D721Med (cell line): Measurements from ENCODE around the gene OGDH.

ENCODE experiments used
- DNase-seq: peaks from one replicate; pipeline ENCODE4 v3.0.0; 2011; ENCODE audit warnings: low spot score; ENCODE audit not compliant: insufficient read length
- FAIRE-seq: peaks from 2 replicates; lab custom pipeline; 2011; peaks lifted over from hg19 to GRCh38; lab: Jason Lieb, UNC
- TF ChIP-seq, protein P1 (sequence below): IDR thresholded peaks from 2 replicates; pipeline ENCODE4 v1.5.1; 2012; ENCODE audit warnings: mild to moderate bottlenecking, control low read depth; ENCODE audit not compliant: insufficient read depth; ENCODE audit errors: missing control alignments

The OGDH gene

DNA sequence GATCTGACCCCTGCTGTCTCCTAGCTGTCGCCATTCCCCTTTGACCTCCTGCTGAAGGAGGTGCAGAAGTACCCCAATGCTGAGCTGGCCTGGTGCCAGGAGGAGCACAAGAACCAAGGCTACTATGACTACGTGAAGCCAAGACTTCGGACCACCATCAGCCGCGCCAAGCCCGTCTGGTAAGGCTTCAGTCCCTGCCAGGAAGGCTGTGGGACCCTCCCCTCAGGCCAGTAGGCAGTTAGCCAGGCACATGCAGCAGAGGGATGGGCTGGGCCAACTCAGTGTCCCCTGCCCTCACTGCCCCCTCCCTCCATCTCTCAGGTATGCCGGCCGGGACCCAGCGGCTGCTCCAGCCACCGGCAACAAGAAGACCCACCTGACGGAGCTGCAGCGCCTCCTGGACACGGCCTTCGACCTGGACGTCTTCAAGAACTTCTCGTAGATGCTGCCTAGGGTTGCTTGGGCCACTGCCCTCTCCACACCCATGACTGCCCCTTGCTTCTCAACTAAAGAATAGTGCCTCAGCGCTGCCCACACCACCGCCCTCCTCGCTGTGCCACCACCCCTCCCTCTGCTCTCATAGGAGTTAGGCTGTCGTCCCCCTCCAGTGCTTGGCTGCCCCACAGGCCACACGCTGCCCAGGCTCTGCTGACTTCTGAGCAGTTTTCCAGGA is 101.3 kb downstream of the OGDH start:
- TF ChIP-seq, protein P1, sequence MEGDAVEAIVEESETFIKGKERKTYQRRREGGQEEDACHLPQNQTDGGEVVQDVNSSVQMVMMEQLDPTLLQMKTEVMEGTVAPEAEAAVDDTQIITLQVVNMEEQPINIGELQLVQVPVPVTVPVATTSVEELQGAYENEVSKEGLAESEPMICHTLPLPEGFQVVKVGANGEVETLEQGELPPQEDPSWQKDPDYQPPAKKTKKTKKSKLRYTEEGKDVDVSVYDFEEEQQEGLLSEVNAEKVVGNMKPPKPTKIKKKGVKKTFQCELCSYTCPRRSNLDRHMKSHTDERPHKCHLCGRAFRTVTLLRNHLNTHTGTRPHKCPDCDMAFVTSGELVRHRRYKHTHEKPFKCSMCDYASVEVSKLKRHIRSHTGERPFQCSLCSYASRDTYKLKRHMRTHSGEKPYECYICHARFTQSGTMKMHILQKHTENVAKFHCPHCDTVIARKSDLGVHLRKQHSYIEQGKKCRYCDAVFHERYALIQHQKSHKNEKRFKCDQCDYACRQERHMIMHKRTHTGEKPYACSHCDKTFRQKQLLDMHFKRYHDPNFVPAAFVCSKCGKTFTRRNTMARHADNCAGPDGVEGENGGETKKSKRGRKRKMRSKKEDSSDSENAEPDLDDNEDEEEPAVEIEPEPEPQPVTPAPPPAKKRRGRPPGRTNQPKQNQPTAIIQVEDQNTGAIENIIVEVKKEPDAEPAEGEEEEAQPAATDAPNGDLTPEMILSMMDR, result no peak
- DNase-seq (no peak), FAIRE-seq (no peak)

DNA sequence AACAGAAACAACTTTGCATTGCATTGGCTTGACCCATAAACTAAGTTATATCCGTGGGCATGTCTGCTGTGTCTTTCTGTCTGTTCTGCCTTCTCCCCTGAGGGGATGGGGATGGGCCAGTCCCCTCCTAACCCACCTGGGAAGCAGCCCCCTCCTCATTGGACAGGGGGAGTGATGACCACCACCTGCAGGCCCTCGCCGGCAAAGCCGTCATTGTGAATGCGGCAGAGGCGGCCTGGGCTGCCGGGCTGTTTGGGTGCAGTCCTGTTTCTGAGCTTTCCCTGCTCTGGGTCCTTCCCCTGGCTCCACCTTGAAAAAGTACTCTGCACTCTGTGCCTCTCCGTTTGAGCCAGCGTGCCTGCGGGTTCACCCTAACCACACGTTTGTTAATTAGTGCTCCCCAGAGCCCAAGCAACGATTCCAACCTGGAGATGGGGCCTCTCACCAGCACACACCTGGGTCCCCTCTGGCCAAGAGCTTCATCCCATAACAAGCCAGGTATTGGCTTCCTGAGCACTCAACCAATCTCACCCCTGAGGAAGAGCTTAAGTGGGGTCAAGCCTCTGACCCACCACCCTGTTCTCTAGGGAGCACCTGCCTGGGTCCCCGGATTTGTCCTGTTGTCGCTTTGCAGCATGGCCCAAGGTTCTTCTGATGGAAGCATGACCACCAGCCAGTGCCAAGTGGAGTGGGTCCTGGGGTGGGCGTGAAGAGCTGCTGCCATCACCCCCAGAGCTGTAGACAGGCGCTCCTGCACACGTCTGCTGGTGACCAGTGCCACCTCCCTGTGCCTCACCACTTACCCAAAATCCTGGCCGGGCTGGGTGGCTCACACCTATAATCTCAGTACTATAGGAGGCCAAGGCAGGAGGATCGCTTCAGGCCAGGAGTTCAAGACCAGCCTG is 102.8 kb downstream of the OGDH start:
- TF ChIP-seq, protein P1, result no peak
- DNase-seq (no peak), FAIRE-seq (no peak)

DNA sequence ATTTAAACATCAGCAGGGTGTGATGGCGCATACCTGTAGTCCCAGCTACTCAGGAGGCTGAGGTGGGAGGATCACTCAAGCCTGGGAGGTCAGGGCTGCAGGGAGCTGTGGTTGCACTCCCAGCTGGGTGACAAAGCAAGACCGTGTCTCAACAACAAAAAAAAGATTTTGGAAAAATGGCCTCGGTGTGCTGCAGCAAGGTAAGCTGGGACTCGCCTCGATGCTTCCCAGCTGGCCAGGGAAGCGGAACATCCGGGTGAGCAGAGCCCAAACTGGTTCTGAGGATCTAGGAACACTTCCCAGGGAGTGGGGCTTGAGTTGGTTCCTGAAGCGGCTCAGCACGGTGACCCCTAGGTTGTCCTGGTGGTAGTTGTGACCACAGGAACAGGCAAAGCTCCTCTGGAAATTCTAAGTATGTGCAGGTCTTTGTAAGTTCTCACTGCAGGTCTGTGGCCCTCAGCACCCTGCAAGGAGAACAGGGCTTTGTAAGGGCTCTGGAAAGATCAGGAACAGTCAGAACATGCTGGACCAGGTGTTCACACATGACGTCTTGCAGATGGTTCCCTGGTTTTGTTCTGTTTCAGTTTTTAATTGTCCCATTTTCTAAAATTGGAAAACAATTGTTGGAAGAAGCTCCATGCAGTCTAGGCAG is 103.6 kb downstream of the OGDH start:
- DNase-seq (no peak), FAIRE-seq (no peak)
- TF ChIP-seq, protein P1, result no peak

DNA sequence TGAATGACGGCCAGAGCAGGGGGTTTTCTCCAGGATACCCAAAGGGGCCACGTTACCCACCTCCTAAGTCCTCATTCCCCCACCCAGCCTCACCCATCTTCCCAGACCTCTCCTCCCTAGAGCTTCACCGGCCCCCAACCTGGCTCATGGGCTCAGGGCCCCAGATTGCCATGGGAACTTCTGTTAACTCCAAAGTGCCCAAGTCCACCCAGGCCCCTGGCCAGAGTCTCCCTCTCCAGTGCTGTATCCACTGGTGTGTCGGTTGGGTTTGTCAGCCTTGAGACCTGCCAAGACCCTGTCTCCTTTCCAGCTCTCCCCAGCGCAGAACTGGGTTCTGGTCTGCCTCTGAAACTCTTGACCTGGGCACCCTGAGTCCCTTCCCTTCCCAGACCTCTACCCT is 105.1 kb downstream of the OGDH start:
- FAIRE-seq, result no peak
- DNase-seq, result no peak
- TF ChIP-seq, protein P1, result no peak

DNA sequence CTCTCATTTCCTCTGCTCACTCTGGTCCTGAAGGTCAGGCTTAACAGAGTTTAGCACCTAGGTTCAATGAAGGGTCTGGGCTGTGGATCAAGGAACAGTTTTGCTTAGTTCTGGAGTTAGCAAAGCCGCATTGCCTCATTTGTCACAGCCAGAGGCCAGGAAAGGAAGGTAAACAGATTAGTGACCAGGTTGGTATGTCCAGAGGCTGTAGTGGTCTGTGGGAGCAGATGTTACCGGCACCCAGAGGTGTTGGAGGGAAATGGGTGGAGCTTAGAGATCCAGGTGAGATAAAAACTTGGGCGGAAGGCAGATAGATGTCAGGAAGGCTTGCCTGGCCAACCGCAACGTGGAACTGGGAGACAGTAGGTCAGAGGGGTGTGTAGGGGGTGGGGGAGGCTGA is 105.6 kb downstream of the OGDH start:
- DNase-seq, result no peak
- FAIRE-seq, result no peak
- TF ChIP-seq, protein P1, result no peak

DNA sequence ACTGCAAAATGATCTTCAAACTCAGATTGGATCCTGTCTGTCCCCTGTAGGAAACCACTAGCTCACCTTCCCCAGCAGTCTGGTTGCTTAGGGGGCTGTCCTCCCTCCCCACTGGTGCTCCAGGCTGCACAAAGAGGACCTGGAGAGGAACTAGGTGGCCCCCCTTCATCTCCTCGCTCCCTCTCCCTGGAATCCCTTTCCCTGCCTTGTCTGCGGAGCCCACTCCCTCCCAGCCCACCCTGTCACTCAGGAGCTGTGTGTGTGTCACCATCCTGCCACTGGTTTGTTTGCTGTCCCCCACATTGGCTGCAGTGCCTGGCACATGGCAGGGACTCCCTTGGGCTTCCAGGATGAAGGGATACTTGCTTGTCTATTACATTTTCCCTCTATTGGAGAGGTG is 106.7 kb downstream of the OGDH start:
- TF ChIP-seq, protein P1, result no peak
- no peak for DNase-seq
- no peak for FAIRE-seq
